ENCODE data around the gene TAF10.

Gene TAF10

GRCh38 chr11:6612213-6613041 is at the start of gene TAF10:
Gene TAF10, minus strand, starts transcription at chr11:6612216. Its CDS starts 27 bp downstream, at chr11:6612189.
- peak; percentile 89 for DNase-seq (ENCODE audit: low spot score)

- DNase-seq (ENCODE audit: low spot score), result no peak
These were observed 48.7 kb upstream of the TAF10 start for GRCh38 chr11:6660712-6661111.

GRCh38 chr11:6658647-6659046 is 46.6 kb upstream of the TAF10 start:
- DNase-seq (ENCODE audit: low spot score), result no peak

- DNase-seq (ENCODE audit: low spot score), result no peak
These were observed 45.3 kb upstream of the TAF10 start for GRCh38 chr11:6657346-6657745.

- DNase-seq (ENCODE audit: low spot score), result no peak
These were observed 44.9 kb upstream of the TAF10 start for GRCh38 chr11:6656936-6657335.

GRCh38 chr11:6656584-6656915 is 44.5 kb upstream of the TAF10 start:
- no peak for DNase-seq (ENCODE audit: low spot score)

- peak; percentile 37 for DNase-seq (ENCODE audit: low spot score)
These were observed 44.0 kb upstream of the TAF10 start, which contains the start of gene DCHS1 for GRCh38 chr11:6655790-6656583. Gene DCHS1, minus strand, starts transcription at chr11:6655809. Its CDS starts 14,196 bp downstream, at chr11:6641613.

- no peak for DNase-seq (ENCODE audit: low spot score)
These were observed 43.2 kb upstream of the TAF10 start for GRCh38 chr11:6655020-6655789.

- no peak for DNase-seq (ENCODE audit: low spot score)
These were observed 42.4 kb upstream of the TAF10 start for GRCh38 chr11:6654281-6655019.

- DNase-seq (ENCODE audit: low spot score), result no peak
These were observed 41.6 kb upstream of the TAF10 start for GRCh38 chr11:6653656-6654055.

- no peak for DNase-seq (ENCODE audit: low spot score)
These were observed 41.1 kb upstream of the TAF10 start for GRCh38 chr11:6653097-6653496.

- no peak for DNase-seq (ENCODE audit: low spot score)
These were observed 40.2 kb upstream of the TAF10 start for GRCh38 chr11:6652182-6652581.

- no peak for DNase-seq (ENCODE audit: low spot score)
These were observed 39.0 kb upstream of the TAF10 start for GRCh38 chr11:6650980-6651379.

GRCh38 chr11:6650104-6650503 is 38.1 kb upstream of the TAF10 start:
- DNase-seq (ENCODE audit: low spot score), result no peak

GRCh38 chr11:6648501-6648900 is 36.5 kb upstream of the TAF10 start:
- no peak for DNase-seq (ENCODE audit: low spot score)

- no peak for DNase-seq (ENCODE audit: low spot score)
These were observed 35.8 kb upstream of the TAF10 start for GRCh38 chr11:6647836-6648235.

- DNase-seq (ENCODE audit: low spot score), result peak; percentile 66
These were observed 35.1 kb upstream of the TAF10 start for GRCh38 chr11:6646918-6647679.

- DNase-seq (ENCODE audit: low spot score), result no peak
These were observed 34.5 kb upstream of the TAF10 start for GRCh38 chr11:6646576-6646917.

GRCh38 chr11:6646071-6646470 is 34.1 kb upstream of the TAF10 start:
- DNase-seq (ENCODE audit: low spot score), result no peak

- no peak for DNase-seq (ENCODE audit: low spot score)
These were observed 30.9 kb upstream of the TAF10 start for GRCh38 chr11:6642957-6643356.
